ENCODE results near the gene GPATCH4. TPM values are rescaled to one million over a fixed set of nuclear protein-coding genes. Genes with fewer than 3 reads are reported as not detected.

The GPATCH4 gene
- total and polyA plus RNA-seq, 10 of the 15 experiments (the other 5 are each of a cell fraction or from before 2014, with no cell fraction given) = 35.5 to 111 (median 73.9) TPM

DNA sequence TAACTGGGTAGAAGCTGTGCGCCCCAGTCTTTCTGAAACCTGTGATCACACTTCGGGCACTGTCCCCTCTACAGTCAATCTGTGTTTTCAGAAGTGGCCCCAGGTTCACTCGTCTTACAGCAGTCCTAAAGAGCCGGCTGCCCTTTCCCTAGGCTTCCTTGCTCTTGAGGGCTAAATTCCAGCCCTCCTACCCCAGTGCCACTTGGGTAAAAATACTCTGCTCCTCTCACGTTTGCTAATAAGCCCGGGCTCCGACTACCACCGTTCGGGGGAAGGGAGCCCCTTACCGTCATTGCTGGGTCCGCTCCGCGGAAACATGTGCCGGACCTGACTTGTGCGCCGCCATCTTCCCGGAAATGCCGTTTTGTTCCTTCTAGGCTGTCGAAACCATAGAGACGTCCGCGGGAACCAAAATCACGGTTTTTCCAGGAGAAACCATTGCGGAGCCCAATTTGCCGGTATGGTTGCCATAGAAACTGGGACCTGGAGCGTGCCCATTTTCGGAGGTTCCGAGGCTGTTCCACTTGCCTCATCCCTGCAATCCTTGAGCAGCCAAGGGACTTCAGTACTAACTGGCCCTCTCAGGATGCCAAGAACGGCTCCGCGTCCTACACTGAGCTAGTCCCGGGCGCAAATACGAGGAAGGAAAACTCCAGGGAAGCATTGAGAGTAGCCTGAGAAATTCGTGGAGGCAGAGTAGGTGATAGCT is at the start of gene GPATCH4 (continued):
- TF ChIP-seq, protein P1, sequence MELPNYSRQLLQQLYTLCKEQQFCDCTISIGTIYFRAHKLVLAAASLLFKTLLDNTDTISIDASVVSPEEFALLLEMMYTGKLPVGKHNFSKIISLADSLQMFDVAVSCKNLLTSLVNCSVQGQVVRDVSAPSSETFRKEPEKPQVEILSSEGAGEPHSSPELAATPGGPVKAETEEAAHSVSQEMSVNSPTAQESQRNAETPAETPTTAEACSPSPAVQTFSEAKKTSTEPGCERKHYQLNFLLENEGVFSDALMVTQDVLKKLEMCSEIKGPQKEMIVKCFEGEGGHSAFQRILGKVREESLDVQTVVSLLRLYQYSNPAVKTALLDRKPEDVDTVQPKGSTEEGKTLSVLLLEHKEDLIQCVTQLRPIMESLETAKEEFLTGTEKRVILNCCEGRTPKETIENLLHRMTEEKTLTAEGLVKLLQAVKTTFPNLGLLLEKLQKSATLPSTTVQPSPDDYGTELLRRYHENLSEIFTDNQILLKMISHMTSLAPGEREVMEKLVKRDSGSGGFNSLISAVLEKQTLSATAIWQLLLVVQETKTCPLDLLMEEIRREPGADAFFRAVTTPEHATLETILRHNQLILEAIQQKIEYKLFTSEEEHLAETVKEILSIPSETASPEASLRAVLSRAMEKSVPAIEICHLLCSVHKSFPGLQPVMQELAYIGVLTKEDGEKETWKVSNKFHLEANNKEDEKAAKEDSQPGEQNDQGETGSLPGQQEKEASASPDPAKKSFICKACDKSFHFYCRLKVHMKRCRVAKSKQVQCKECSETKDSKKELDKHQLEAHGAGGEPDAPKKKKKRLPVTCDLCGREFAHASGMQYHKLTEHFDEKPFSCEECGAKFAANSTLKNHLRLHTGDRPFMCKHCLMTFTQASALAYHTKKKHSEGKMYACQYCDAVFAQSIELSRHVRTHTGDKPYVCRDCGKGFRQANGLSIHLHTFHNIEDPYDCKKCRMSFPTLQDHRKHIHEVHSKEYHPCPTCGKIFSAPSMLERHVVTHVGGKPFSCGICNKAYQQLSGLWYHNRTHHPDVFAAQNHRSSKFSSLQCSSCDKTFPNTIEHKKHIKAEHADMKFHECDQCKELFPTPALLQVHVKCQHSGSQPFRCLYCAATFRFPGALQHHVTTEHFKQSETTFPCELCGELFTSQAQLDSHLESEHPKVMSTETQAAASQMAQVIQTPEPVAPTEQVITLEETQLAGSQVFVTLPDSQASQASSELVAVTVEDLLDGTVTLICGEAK (IDR thresholded peaks at IDR 0.05; ENCODE audit: borderline replicate concordance) = peak; percentile 89
- no peak for TF ChIP-seq MTA3 (IDR thresholded peaks at IDR 0.05; ENCODE audit: borderline replicate concordance, low read length)
- no peak for TF ChIP-seq CBX5 (IDR thresholded peaks at IDR 0.05; ENCODE audit: low read depth)
- no peak for TF ChIP-seq HDAC6 (IDR thresholded peaks at IDR 0.05; ENCODE audit: unreplicated experiment)
- TF ChIP-seq NR2C1 (IDR thresholded peaks at IDR 0.05) = 0 out of 2 replicates have a peak, but pooled peaks have one; percentile 23
- TF ChIP-seq EP300 (IDR thresholded peaks at IDR 0.05; ENCODE audit: borderline replicate concordance in 1 of 2, control insufficient read depth in 1 of 2, low read depth in 2 of 2, low read length in 2 of 2) = 0 out of 4 replicates have a peak, but pooled peaks of 1 of the 2 experiments have one; percentile 13
- TF ChIP-seq PML (IDR thresholded peaks at IDR 0.05; ENCODE audit: low read length) = peak; percentile 65; the same call in 1 of the 2 replicates
- TF ChIP-seq SREBF1 (IDR thresholded peaks at IDR 0.05; ENCODE audit: low read length) = no peak
- TF ChIP-seq, protein P2, sequence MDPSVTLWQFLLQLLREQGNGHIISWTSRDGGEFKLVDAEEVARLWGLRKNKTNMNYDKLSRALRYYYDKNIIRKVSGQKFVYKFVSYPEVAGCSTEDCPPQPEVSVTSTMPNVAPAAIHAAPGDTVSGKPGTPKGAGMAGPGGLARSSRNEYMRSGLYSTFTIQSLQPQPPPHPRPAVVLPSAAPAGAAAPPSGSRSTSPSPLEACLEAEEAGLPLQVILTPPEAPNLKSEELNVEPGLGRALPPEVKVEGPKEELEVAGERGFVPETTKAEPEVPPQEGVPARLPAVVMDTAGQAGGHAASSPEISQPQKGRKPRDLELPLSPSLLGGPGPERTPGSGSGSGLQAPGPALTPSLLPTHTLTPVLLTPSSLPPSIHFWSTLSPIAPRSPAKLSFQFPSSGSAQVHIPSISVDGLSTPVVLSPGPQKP (IDR thresholded peaks at IDR 0.05; ENCODE audit: low read depth, low read length) = peak; percentile 38; the same call in 1 of the 2 replicates
- no peak for TF ChIP-seq NFXL1 (IDR thresholded peaks at IDR 0.05; ENCODE audit: borderline replicate concordance)
- TF ChIP-seq SMAD5 (IDR thresholded peaks at IDR 0.05; ENCODE audit: low read depth) = no peak; the same call in 1 of the 2 replicates
- TF ChIP-seq, protein P3, sequence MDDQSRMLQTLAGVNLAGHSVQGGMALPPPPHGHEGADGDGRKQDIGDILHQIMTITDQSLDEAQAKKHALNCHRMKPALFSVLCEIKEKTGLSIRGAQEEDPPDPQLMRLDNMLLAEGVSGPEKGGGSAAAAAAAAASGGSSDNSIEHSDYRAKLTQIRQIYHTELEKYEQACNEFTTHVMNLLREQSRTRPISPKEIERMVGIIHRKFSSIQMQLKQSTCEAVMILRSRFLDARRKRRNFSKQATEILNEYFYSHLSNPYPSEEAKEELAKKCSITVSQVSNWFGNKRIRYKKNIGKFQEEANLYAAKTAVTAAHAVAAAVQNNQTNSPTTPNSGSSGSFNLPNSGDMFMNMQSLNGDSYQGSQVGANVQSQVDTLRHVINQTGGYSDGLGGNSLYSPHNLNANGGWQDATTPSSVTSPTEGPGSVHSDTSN (IDR thresholded peaks at IDR 0.05; ENCODE audit: insufficient replicate concordance, low read depth, low read length) = no peak
- TF ChIP-seq MEF2B (IDR thresholded peaks at IDR 0.05; ENCODE audit: partially characterized antibody, poor library complexity, severe bottlenecking) = no peak
- TF ChIP-seq, protein P4, sequence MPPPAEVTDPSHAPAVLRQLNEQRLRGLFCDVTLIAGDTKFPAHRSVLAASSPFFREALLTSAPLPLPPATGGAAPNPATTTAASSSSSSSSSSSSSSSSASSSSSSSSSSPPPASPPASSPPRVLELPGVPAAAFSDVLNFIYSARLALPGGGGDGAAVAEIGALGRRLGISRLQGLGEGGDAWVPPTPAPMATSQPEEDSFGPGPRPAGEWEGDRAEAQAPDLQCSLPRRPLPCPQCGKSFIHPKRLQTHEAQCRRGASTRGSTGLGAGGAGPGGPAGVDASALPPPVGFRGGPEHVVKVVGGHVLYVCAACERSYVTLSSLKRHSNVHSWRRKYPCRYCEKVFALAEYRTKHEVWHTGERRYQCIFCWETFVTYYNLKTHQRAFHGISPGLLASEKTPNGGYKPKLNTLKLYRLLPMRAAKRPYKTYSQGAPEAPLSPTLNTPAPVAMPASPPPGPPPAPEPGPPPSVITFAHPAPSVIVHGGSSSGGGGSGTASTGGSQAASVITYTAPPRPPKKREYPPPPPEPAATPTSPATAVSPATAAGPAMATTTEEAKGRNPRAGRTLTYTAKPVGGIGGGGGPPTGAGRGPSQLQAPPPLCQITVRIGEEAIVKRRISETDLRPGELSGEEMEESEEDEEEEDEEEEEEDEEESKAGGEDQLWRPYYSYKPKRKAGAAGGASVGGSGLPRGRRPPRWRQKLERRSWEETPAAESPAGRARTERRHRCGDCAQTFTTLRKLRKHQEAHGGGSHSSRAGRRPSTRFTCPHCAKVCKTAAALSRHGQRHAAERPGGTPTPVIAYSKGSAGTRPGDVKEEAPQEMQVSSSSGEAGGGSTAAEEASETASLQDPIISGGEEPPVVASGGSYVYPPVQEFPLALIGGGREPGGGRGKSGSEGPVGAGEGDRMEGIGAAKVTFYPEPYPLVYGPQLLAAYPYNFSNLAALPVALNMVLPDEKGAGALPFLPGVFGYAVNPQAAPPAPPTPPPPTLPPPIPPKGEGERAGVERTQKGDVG (CRISPR knock-in tag; IDR thresholded peaks at IDR 0.05) = no peak
- no peak for TF ChIP-seq TCF3 (IDR thresholded peaks at IDR 0.05; ENCODE audit: borderline replicate concordance, insufficient read depth, low read depth, low read length)
- no peak for TF ChIP-seq JUND (IDR thresholded peaks at IDR 0.05; ENCODE audit: low read depth, low read length)
- TF ChIP-seq NBN (IDR thresholded peaks at IDR 0.05) = peak; percentile 53; the same call in 1 of the 2 replicates
- TF ChIP-seq ASH2L (IDR thresholded peaks at IDR 0.05; ENCODE audit: borderline replicate concordance, low read depth) = no peak
- TF ChIP-seq CREB1 (IDR thresholded peaks at IDR 0.05; ENCODE audit: low read depth) = no peak
